ENCODE data around the gene PAPLN.

The PAPLN gene

DNA sequence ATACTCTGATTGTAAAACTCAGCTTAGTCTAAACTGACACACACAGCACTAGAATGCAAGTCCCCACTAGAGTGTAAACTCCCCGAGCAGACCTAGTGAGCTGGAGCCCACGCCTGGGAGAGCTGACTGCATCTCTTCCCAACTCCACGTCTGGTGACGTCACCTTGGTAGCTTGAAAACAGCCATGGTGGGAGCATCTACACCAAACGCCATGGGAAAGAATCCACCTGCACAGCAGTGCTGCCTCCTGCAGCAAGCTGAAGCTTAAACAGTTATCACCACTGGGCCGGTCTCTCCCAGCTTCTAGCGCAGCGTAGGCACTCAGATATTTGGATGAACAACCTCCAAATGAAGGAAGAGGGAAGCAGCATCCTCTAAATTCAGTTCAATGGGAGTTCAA lies 4.3 kb upstream of the PAPLN start:
- DNase-seq (ENCODE audit: low spot score): no peak

DNA sequence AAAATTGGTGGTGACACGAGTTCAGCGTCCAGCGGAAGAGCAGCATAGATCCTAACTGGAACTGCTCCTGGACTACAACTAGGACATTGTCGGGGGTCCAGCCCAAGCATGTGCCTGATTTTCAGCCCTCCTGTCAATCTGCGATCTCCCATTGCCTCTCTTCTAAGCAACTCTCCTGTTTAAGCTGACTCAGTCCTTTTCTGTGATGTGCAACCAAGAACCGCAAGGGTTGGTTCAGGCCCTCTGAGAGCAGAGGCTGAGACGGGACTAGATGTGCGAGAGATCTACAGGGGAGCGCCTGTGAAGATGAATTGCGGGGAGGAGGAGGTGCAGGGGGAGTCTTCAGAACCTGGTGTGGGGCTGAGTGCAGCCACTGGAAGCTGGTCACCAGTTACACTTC lies 3.7 kb upstream of the PAPLN start:
- DNase-seq (ENCODE audit: low spot score): no peak

DNA sequence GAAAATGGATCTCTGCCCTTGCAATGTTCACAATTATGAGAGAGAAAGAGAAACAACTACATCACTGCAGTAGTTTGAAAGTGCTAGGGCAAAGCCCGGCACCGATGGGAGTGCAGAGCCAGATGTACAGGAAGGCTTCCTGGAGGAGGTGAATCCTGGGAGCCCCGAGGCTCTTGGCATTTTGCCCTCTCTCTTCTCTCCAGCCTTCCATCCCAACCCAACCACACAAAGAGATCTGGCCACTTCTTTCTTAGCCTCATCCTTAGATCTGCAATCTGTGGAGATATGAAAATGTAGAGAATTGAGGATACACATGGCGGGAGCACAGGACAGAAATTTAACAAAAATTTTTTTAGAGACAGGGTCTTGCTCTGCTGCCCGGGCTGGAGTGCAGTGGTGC lies 3.3 kb upstream of the PAPLN start:
- no peak for DNase-seq (ENCODE audit: low spot score)

- no peak for DNase-seq (ENCODE audit: low spot score)
These were observed 2.5 kb upstream of the PAPLN start for GRCh38 chr14:73234586-73235394.

- DNase-seq (ENCODE audit: low spot score): no peak
These were observed 1.7 kb upstream of the PAPLN start for GRCh38 chr14:73235531-73236155.

DNA sequence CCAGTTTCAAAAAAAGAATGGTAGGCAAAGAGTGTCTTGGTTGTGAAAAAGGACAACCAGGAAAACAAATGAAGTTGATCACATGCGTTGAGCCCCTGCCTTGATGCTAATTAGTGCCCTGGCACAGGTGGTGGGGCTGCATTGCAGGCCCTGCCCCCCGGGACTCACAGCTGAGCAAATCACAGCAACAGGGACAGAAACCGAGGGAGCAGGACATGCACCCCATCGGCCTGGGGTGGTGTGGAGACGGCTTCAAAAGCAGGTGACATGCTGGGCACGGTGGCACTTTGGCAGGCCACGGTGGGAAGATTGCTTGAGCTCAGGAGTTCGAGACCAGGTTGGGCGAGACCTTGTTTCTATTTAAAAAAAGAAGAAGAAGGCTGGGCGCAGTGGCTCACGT lies 1.1 kb upstream of the PAPLN start:
- DNase-seq (ENCODE audit: low spot score): no peak

GRCh38 chr14:73236752-73237218 lies 521 bp upstream of the PAPLN start:
- no peak for DNase-seq (ENCODE audit: low spot score)

DNA sequence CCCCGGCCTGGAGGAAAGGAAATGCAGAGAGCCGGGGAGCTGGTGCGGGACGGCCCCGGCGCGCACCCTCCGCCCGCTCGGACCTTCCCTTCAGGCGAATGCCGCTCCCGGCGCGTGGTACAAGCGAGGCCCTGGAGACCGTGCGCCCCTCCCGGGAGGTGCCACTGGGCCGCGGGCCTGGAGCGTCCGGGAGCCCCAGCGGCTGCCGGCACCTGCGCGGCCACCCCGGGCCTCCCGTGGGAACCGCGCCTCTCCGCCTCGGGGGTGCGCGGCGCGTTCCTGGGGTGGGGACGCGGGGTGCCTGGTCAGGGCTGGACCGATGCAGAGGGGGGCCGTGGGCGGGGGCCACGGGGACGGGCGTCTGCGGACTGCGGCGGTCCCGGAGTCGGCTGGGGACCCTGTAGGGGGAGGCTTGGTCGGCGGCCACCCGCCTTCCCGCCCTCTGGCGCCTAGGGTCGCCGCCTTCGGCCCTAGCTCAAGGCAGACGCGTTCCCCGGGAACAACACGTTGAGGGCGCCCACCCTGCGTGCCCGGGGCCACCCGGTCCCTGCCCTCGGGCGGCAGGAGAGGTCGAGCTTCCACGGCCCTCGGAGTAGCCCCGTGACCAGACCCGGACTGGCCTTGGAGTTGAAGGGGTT lies 599 bp downstream of the PAPLN start:
- DNase-seq (ENCODE audit: low spot score): no peak

DNA sequence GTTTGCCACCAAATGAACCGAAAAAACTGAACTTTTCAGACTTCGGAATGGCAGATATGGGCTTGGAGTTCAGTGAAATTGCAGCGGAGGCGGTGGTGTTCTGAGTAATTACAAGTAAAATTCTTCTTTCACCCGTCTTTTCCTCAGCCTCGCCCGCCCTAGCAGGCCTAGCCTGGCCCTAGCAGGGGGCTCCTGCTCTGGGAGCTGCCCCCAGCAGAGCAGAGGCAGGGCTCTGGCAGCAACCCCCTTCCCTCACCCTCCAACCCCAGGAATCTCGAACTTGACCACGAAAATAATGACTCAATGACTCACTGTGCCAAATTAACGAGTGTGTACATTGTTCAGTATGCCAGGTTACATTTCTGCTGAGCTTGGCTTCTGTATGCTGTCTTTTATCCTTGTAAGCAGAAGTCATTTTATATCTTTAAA lies 1.1 kb downstream of the PAPLN start:
- peak; percentile 21 for DNase-seq (ENCODE audit: low spot score)

DNA sequence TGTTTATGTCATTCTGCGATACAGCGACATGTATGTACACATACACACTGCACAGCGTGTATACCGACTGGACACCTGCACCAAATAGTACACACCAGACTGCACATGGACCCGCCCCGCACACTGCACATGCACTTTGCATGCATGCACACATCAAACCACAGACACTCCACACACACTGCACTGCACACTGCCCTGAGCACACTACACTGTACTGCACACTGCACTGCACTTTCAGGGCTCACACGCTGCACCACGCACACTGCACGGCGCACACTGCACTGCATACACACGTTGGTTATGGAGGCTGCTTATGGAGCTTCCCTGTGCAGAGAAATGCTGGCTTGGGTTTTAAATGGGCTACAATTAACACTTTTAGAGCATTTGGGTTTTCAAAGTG lies 1.6 kb downstream of the PAPLN start:
- DNase-seq (ENCODE audit: low spot score): no peak

- DNase-seq (ENCODE audit: low spot score): no peak
These were observed 2.3 kb downstream of the PAPLN start for GRCh38 chr14:73239393-73240241.

GRCh38 chr14:73240816-73241480 lies 3.6 kb downstream of the PAPLN start:
- DNase-seq (ENCODE audit: low spot score): no peak

- no peak for DNase-seq (ENCODE audit: low spot score)
These were observed 4.3 kb downstream of the PAPLN start for GRCh38 chr14:73241481-73242165.

GRCh38 chr14:73242357-73242901 lies 5.1 kb downstream of the PAPLN start:
- no peak for DNase-seq (ENCODE audit: low spot score)

- DNase-seq (ENCODE audit: low spot score): no peak
These were observed 6.0 kb downstream of the PAPLN start for GRCh38 chr14:73243341-73243740.

- DNase-seq (ENCODE audit: low spot score): no peak
These were observed 6.4 kb downstream of the PAPLN start for GRCh38 chr14:73243748-73244147.

- no peak for DNase-seq (ENCODE audit: low spot score)
These were observed 7.4 kb downstream of the PAPLN start for GRCh38 chr14:73244541-73245290.

DNA sequence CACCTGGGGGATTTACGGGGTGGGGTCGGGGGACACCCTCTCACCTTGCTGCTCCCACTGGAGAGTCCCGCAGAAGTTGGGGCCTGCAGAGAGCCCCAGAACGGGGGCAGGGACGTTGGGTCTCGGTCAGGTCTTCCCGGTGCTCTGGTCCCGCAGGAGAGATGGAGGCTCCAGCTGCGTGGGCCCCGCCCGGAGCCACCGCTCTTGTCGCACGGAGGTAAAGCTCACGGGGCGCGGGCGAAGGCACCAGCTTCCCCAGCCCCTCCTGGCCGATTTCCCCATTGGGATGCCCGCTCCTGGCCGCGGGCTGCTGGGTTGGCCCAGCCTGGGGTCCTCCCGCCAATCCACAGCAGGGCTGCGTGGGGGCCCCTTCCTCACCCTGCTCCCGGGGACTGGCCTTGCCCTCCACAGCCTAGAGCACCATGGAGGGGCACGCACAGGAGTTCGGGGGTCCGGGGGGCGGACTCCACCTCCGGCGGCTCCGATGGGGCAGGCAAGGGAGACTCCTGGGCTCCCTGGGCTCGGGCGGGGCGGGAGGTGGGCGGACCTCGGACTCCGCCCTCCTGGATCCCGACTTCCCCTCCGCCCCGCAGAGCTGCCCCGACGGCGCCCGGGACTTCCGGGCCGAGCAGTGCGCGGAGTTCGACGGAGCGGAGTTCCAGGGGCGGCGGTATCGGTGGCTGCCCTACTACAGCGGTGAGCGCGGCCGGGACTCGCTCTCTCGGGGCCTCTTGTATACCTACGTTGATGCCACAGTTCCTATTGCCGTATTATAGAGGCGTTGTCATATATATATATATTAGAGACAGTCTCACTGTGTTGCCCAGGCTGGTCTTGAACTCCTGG lies 8.4 kb downstream of the PAPLN start:
- no peak for DNase-seq (ENCODE audit: low spot score)
